K562 (cell line): ENCODE results near the gene DISC1. TPM values are rescaled to one million over a fixed set of nuclear protein-coding genes. Genes with fewer than 3 reads are reported as not detected.

Source experiments
- ATAC-seq: fragments of 200-7000 bp; cut with Tn5 transposase; 3 replicates; pipeline ENCODE4 v1.9.1; 2020; ENCODE audit warnings: moderate library complexity
- BruUV-seq: library from RNA; stranded (reverse); fragments of 400-500 nt; replicated peaks from 2 replicates; lab custom pipeline; 2021; lab: Mats Ljungman, UMichigan
- CTCF ChIA-PET: fragments of 300-600 bp; formaldehyde crosslinking; extraction: SDS; loops from one replicate; lab custom pipeline; 2021; ENCODE audit warnings: low intra/inter-chr PET ratio; lab: Yijun Ruan, JAX
- POLR2A ChIA-PET: fragments of 300-600, 350-650 bp; sonication (Branson Sonifier 250); formaldehyde crosslinking; extraction: SDS; loops from one replicate; lab custom pipeline; 2021; ENCODE audit warnings: antibody characterized with exemption, inconsistent platforms; lab: Yijun Ruan, JAX
- DNase-seq, 4 experiments: peaks; one replicate each; pipeline versions ENCODE4 v3.0.0 to v3.0.0-alpha.2; 2011 to 2018; ENCODE audit warnings: low spot score in 3 of 4, mixed read lengths in 3 of 4; ENCODE audit errors: extremely low read depth in 1 of 4
- FAIRE-seq: peaks from 2 replicates; lab custom pipeline; 2011; peaks lifted over from hg19 to GRCh38; lab: Jason Lieb, UNC
- H2AFZ ChIP-seq: 2 replicates; pipeline ENCODE4 v1.6.0; 2011; ENCODE audit warnings: low read depth, low read length, control low read depth, inconsistent platforms
- H3K27ac ChIP-seq: fragments of 200-600 bp; 3 replicates; pipeline ENCODE4 v1.8.0; 2011; ENCODE audit warnings: low read depth, mild to moderate bottlenecking, control low read depth, inconsistent platforms, low read length, moderate library complexity, mixed read lengths; ENCODE audit errors: extremely low read depth
- H3K27me3 ChIP-seq, 2 experiments: fragments of 300-600 bp in 1 of 2; 2 replicates in 1 of 2; 3 replicates in 1 of 2; pipeline versions ENCODE4 v1.6.0 to v1.8.0; 2011; ENCODE audit warnings: inconsistent platforms in 2 of 2, low read length in 2 of 2, mild to moderate bottlenecking in 1 of 2, mixed read lengths in 1 of 2, moderate library complexity in 1 of 2; ENCODE audit not compliant: control insufficient read depth in 2 of 2, insufficient read depth in 2 of 2
- H3K36me3 ChIP-seq: fragments of 300-600 bp; 3 replicates; pipeline ENCODE4 v1.8.0; 2011; ENCODE audit warnings: mild to moderate bottlenecking, low read length, inconsistent platforms; ENCODE audit not compliant: control insufficient read depth, insufficient read depth
- H3K4me1 ChIP-seq, 2 experiments: fragments of 200-600 bp in 1 of 2; replicated peaks in 1 of 2; 2 replicates in 1 of 2; 3 replicates in 1 of 2; pipeline versions ENCODE4 v1.5.1 to v1.8.0; 2011; ENCODE audit warnings: inconsistent platforms in 2 of 2, low read length in 2 of 2, mild to moderate bottlenecking in 1 of 2, mixed read lengths in 1 of 2, moderate library complexity in 1 of 2; ENCODE audit not compliant: control insufficient read depth in 2 of 2, insufficient read depth in 2 of 2
- H3K4me2 ChIP-seq: 2 replicates; pipeline ENCODE4 v1.6.1; 2011; ENCODE audit warnings: low read length, control low read depth, inconsistent platforms, mixed read lengths; ENCODE audit not compliant: insufficient read depth
- H3K4me3 ChIP-seq: fragments of 200-600 bp; sonication (generic), shearing (Covaris generic); 2 replicates; pipeline ENCODE4 v1.5.1; 2016; ENCODE audit warnings: control low read depth, inconsistent platforms
- H3K79me2 ChIP-seq: fragments of 200-600 bp; 3 replicates; pipeline ENCODE4 v1.8.0; 2011; ENCODE audit warnings: low read length, inconsistent platforms; ENCODE audit not compliant: control insufficient read depth, insufficient read depth
- H3K9ac ChIP-seq, 2 experiments: 2 replicates each; pipeline versions ENCODE4 v1.6.0 to v1.6.1; 2011; ENCODE audit warnings: low read depth in 2 of 2, low read length in 2 of 2, control low read depth in 1 of 2, inconsistent platforms in 1 of 2, mild to moderate bottlenecking in 1 of 2, mixed read lengths in 1 of 2; ENCODE audit not compliant: insufficient read depth in 1 of 2
- H3K9me1 ChIP-seq: one replicate; pipeline ENCODE4 v1.6.0; 2011; ENCODE audit warnings: inconsistent platforms, mild to moderate bottlenecking, low read length, moderate library complexity; ENCODE audit not compliant: control insufficient read depth, insufficient read depth
- H3K9me3 ChIP-seq: replicated peaks from 2 replicates; pipeline ENCODE4 v1.5.1; 2011; ENCODE audit warnings: low read depth, low read length, inconsistent platforms; ENCODE audit not compliant: control insufficient read depth, insufficient read depth
- H4K20me1 ChIP-seq: replicated peaks from 2 replicates; pipeline ENCODE4 v1.6.1; 2011; ENCODE audit warnings: low read length, inconsistent platforms, mixed read lengths; ENCODE audit not compliant: control insufficient read depth, insufficient read depth
- ARID1B ChIP-seq: fragments of 450-650 bp; IDR thresholded peaks from 2 replicates; pipeline ENCODE4 v1.6.1; 2016; ENCODE audit warnings: antibody characterized with exemption, mild to moderate bottlenecking, inconsistent platforms
- DPF2 ChIP-seq: fragments of 450-650 bp; IDR thresholded peaks from 2 replicates; pipeline ENCODE4 v1.6.1; 2016
- L3MBTL2 ChIP-seq: fragments of 450-650 bp; IDR thresholded peaks from 2 replicates; pipeline ENCODE4 v1.6.1; 2016; ENCODE audit warnings: mild to moderate bottlenecking, moderate library complexity
- PHF20 ChIP-seq: fragments of 450-650 bp; IDR thresholded peaks from 2 replicates; pipeline ENCODE4 v1.6.1; 2018; ENCODE audit not compliant: partially characterized antibody
- PTTG1 ChIP-seq: fragments of 450-650 bp; IDR thresholded peaks from 2 replicates; pipeline ENCODE4 v1.6.1; 2016; ENCODE audit warnings: low read depth, mild to moderate bottlenecking, missing genetic modification characterization, missing compliant biosample characterization
- RBM15 ChIP-seq: fragments of 200-400 bp; formaldehyde crosslinking; IDR thresholded peaks from 2 replicates; pipeline ENCODE4 v1.6.1; 2018; ENCODE audit warnings: mild to moderate bottlenecking, low read length, moderate library complexity; ENCODE audit not compliant: insufficient read depth
- SMAD2 ChIP-seq: fragments of 150-350 bp; IDR thresholded peaks from 2 replicates; pipeline ENCODE4 v1.6.1; 2014; ENCODE audit warnings: low read depth, mild to moderate bottlenecking, low read length
- ZNF282 ChIP-seq: sonication (generic); formaldehyde crosslinking; IDR thresholded peaks from 2 replicates; pipeline ENCODE4 v1.8.1; 2023; ENCODE audit warnings: missing genetic modification reagents
- ZNF75A ChIP-seq: fragments of 450-650 bp; formaldehyde crosslinking; IDR thresholded peaks from 2 replicates; pipeline ENCODE4 v1.4.0; 2020; ENCODE audit warnings: mild to moderate bottlenecking
- WGBS: fragments of 100-300 bp; shearing (Covaris generic); methylation state at CpG from one replicate; pipeline ENCODE4 v1.1.6; 2016; ENCODE audit warnings: low coverage, mixed read lengths; ENCODE audit not compliant: insufficient coverage; ENCODE audit errors: missing lambda C conversion rate; 5-methylcytosine and 5-hydroxymethylcytosine counted together
- in situ Hi-C: fragments of 300-500 bp; cut with MboI; formaldehyde crosslinking; loops from 4 replicates; pipeline ENCODE4 v1.15.0; 2018; ENCODE audit warnings: inconsistent platforms, mixed read lengths
- intact Hi-C: fragments of 100-400 bp; cut with micrococcal nuclease; formaldehyde crosslinking; loops from 2 replicates; pipeline ENCODE4 v1.14.2; 2022
- polyA plus RNA-seq, 8 experiments: library from polyadenylated mRNA; depleted of rRNA in 4 of 8; stranded (reverse) in 5 of 8; unstranded in 3 of 8; fragments of >200 nt; fragmentation: Nextera tagmentation in 2 of 8; fragmentation: Illumina TruSeq in 1 of 8; extraction: Ambion mirVana in 2 of 8; extraction: Trizol in 1 of 8; gene quantifications; 2 replicates each; pipeline versions ENCODE4 v1.2.1 to v1.2.3, GENCODE V29; 2011 to 2014; ENCODE audit warnings: inconsistent platforms in 1 of 8, missing spikeins in 1 of 8
- total RNA-seq, 7 experiments: library from RNA; depleted of rRNA in 6 of 7; stranded (reverse); fragments of >200 nt in 6 of 7; fragmentation: Illumina TruSeq in 2 of 7; extraction: Trizol in 2 of 7; gene quantifications; 2 replicates each; pipeline versions ENCODE4 v1.2.1 to v1.2.3, GENCODE V29; 2011 to 2021; ENCODE audit warnings: low replicate concordance in 1 of 7
- TF ChIP-seq, protein P1 (sequence below): fragments of 250-450 bp; sonication (Bioruptor Pico); IDR thresholded peaks from 2 replicates; pipeline ENCODE4 v1.8.0; 2022; ENCODE audit warnings: moderate library complexity, mild to moderate bottlenecking, inconsistent platforms
- TF ChIP-seq, protein P2 (sequence below), 2 experiments: fragments of 450-650 bp in 1 of 2; sonication (generic) in 1 of 2; formaldehyde crosslinking; conservative IDR thresholded peaks; 2 replicates each; pipeline versions ENCODE4 v1.4.0 to v1.8.1; 2020 to 2022; ENCODE audit warnings: mild to moderate bottlenecking in 1 of 2, missing genetic modification reagents in 1 of 2

DISC1 gene
- total and polyA plus RNA-seq, 9 of the 15 experiments (the other 6 are each of a cell fraction or from before 2014, with no cell fraction given) = 0.01 to 0.11 (median 0.08) TPM; not detected in 1

DNA sequence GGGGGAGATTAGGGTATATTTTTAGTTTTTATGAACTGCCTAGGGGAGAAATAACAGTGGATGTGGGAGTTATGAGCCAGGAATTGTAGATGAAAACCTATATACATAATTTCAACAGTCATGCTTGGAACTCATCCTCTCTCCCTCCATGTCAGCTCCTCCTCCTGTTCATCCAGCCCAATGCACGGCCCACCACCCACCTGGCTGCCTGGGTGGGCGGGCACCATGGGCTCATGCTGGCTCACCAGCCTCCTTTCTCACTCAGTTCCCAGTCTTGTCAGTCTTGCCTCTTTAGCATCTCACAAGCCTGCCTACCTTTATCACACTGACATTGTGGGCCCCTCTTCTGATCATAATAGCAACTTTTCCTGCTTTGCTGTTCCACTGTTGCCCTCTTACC is 336.0 kb downstream of the DISC1 start:
- DNase-seq = no peak
- Histone ChIP-seq H3K27ac (no peak overlapping the region), H3K4me2 (no peak overlapping the region), H3K9ac (no peak overlapping the region), H4K20me1 (no peaks in the 10 kb centered on the region), H3K36me3 (no peaks in the 10 kb centered on the region), H3K9me3 (no peaks in the 10 kb centered on the region), H3K27me3 (no peaks in the 10 kb centered on the region), H3K4me1 (no peaks in the 10 kb centered on the region), H3K4me3 (no peak overlapping the region), H3K9me1 (no peaks in the 10 kb centered on the region), H2AFZ (no peak overlapping the region), H3K79me2 (no peaks in the 10 kb centered on the region)
- no TSS peak for BruUV-seq
- intact Hi-C loops = no loop called here
- WGBS = 3% methylated on average over 2 of the region's 2 CpGs
- no peak for ATAC-seq
- in situ Hi-C loops = no loop called here
- ChIA-PET CTCF (no interaction called here), POLR2A (no interaction called here)
- TF ChIP-seq SMAD2 (no peak), ZNF75A (CRISPR knock-in tag) (no peak), DPF2 (no peak), ARID1B (no peak), RBM15 (no peak), PHF20 (no peak), ZNF282 (no peak), PTTG1 (tag) (no peak), L3MBTL2 (no peak)
- TF ChIP-seq, protein P1, sequence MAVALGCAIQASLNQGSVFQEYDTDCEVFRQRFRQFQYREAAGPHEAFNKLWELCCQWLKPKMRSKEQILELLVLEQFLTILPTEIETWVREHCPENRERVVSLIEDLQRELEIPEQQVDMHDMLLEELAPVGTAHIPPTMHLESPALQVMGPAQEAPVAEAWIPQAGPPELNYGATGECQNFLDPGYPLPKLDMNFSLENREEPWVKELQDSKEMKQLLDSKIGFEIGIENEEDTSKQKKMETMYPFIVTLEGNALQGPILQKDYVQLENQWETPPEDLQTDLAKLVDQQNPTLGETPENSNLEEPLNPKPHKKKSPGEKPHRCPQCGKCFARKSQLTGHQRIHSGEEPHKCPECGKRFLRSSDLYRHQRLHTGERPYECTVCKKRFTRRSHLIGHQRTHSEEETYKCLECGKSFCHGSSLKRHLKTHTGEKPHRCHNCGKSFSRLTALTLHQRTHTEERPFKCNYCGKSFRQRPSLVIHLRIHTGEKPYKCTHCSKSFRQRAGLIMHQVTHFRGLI (CRISPR knock-in tag) = no peak
- TF ChIP-seq, protein P2, sequence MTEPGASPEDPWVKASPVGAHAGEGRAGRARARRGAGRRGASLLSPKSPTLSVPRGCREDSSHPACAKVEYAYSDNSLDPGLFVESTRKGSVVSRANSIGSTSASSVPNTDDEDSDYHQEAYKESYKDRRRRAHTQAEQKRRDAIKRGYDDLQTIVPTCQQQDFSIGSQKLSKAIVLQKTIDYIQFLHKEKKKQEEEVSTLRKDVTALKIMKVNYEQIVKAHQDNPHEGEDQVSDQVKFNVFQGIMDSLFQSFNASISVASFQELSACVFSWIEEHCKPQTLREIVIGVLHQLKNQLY (CRISPR knock-in tag; conservative IDR thresholded peaks at IDR 0.05) = no peak
- FAIRE-seq = no peak
